HG02870 (cell line): Measurements from ENCODE around the gene UBR3.
"Not testable (repeated sequence)": the region's sequence is repeated elsewhere in the genome, so short reads cannot be mapped to it uniquely, and the experiment has no call there.

Experiments used
- ATAC-seq: cut with Tn5 transposase; IDR thresholded peaks from one replicate; pipeline ENCODE4 v1.9.1; 2021; ENCODE audit warnings: mild to moderate bottlenecking, moderate library complexity; ENCODE audit not compliant: unreplicated experiment

UBR3 gene

DNA sequence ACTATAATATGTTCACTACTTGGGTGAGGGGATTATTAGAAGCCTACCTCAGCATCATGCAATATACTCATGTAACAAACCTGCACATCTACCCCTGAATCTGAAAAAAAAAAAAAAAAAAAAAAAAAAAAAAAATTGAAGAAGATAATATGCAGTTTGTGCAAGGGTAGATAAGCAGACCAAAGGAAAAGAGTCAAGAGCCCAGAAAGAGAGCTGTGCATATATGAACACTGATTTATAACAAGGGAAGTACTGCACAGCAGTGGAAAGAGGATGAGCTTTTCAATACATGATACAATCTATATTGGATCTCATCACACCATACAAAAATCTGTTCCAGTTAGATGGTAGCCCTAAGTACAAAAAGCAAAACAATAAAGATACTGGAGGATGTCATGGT, 268.1 kb downstream of the UBR3 start:
- ATAC-seq: no peak

DNA sequence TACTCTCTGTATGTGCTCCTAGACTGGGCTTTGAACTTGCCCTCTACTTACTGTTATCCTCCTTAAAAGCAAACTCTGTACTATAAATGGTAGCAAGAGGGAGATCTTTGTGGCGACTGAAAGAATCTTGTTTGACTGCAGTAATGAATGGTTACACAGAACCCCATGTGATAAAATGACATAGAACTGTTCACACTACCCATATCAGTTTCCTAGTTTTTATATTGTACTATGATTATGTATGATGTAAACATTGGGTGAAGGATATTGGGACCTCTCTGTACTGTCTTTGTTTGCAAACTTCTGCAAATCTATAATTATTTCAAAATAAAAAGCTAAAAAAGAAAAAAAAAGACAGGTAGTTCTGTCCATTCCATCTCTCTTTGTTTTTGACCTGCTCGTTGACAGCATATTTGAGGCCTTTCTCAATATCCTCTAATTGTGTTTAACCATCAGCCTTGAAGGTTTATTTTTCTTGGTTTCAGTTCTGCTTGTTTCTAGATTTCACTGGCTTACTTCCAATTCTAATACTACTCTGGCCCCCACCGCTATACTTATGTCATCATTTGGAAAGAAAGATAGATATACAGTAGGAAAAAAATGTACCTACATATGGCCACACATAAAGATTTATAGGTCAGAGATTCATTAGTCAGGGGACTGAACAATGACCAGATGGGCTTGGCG, 271.5 kb downstream of the UBR3 start:
- no peak for ATAC-seq

DNA sequence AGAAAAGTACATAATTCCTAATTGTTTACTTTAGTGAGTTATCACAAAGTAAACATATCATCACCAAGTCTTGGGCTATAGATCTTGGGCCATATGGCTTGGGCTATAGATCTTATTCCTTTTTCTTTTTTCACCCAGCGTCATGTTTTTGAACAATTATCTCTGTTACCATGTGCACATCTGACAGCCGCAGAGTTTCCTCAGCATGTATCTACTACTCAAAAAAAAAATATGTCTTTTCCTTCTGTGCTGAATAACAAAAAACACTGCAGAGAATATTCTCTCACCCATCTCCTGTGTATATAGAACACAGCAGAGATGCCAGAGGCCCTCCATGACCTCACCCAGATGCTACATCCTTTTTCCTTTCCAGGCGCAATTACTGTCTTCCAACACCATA, 274.5 kb downstream of the UBR3 start:
- ATAC-seq: no peak

GRCh38 chr2:170106102-170106840, 279.0 kb downstream of the UBR3 start:
- ATAC-seq: no peak

DNA sequence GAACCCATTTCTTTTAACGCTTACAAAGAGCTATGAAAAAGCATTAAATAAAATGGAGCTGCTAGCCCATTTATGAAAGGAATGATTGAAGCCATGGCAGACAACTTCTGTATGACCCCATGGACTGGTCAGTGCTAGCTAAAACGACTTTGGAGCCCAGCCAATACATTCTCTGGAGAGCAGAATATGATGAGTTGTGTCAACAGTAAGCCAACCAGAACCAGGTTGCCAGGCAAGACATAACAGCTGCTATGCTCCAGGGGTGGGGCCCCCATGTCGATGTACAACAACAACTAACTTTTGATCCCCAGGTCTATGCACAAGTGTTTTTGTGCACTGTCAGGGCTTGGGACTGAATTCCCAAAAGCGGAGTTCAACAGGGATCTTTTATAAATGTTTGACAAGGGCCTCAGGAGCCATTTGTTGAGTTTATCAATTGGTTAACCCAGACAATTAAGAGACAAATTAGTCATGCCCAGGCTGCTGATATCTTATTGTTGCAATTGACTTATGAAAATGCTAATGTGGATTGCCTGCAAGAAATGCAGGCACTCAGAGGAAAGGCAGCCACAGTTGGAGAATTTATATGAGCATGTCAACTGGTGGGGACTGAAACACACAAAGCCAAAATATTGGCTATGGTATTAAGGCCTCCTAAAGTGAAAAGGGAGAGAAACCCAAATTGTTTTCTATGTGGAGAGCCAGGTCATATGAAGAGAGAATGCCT, 286.1 kb downstream of the UBR3 start:
- no peak for ATAC-seq

DNA sequence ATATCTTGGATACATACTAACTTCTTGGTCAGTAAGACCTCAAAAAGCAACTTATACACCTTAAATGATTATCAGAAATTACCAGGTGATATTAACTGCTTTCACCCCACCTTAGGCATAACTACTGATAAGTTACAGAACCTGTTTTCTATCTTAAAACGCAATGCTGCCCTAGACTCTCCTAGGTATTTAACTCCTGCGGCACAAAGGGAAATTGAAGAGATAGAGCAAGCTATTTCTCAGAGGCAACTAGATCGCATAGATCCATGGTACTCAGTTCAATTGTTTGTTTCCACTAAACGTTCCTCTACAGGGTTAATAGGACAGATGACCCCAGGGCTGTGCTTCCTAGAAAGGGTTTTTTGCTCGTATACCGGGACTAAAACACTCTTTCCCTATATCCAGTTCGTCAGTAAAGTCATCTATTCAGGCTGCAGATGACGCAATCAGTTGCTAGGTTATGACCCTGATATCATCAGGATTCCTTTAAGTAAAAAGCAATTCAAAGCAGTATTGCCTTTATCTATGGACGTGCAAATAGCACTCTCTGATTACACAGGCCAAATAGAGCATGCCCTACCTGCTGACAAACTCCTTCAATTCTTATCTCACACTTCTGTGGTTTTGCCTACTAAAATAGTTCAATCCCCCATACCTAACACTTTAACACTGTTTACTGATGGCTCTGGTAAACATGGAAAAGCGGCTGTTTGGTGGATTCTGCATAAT, 288.4 kb downstream of the UBR3 start:
- no peak for ATAC-seq

GRCh38 chr2:170118641-170119040, 291.4 kb downstream of the UBR3 start:
- ATAC-seq: no peak

DNA sequence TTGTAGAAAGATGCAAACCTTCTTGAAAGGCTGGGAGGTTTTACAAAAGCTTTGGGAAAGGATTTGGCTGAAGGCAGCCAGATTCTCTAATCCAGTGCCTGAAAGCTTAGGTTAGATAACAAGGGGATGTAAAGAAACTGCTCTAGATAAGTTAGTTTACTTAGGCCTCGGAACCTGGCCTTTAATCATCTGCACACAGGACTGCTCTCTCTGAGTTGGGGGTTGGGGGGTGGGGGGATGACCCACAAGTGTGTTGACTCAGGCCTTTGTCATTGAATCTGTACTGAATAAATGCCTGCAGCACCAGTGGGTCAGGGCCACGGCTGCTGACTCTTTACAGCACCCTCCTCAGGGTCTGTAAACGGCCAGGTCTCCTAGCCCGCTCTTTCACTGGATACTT, 292.1 kb downstream of the UBR3 start:
- not testable (repeated sequence) for ATAC-seq

DNA sequence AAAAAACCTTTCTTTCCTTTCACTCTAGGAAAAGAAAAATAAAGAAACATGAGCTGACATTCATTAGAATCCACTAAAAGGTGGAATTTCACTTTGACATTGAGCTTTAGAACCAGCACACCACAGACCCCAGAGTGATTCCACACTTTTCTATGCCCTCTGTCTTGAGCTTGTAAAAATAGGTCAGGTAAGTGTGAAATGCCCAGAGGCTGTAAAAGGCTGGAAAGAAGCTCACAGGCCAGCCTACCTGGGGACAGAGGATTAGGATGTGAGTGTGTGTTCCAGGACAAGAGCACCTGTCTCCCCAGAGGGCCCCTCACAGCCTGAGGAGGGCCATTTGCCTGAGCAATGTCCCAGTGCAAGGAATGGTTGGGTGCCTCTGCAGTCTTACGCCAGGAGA, 294.4 kb downstream of the UBR3 start:
- ATAC-seq: no peak

DNA sequence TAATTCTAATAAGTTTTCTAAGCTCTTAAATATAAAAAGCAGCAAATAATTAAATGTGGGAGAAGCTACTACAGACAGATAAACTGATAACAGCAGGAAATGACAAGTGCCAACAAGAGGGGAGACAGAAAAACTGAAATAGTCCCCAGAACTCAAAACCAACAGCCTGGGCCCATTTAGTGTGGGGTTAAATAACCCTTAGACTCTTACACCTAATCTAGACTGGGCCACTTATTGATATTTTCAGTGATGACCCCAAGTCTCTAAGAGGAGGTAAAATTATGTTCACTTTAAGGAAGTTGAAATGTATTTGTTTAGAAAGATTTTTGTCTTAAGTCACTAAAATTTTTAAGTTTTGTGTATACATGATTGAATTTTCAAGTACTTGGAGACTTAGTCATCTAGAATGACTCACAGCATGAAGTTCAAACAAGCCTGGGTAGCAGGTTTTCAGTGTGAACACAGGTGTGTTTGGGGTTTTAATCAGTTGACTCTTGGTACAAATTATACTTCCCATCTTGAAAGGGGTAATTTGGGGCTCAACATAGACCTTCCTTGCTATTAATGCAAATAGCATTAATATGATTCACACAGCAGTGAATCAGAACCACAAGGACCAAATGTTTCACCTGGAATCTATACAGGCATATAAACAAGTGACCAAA, 295.8 kb downstream of the UBR3 start:
- no peak for ATAC-seq

- ATAC-seq: no peak
Observed at GRCh38 chr2:170123593-170123992, 296.3 kb downstream of the UBR3 start.

DNA sequence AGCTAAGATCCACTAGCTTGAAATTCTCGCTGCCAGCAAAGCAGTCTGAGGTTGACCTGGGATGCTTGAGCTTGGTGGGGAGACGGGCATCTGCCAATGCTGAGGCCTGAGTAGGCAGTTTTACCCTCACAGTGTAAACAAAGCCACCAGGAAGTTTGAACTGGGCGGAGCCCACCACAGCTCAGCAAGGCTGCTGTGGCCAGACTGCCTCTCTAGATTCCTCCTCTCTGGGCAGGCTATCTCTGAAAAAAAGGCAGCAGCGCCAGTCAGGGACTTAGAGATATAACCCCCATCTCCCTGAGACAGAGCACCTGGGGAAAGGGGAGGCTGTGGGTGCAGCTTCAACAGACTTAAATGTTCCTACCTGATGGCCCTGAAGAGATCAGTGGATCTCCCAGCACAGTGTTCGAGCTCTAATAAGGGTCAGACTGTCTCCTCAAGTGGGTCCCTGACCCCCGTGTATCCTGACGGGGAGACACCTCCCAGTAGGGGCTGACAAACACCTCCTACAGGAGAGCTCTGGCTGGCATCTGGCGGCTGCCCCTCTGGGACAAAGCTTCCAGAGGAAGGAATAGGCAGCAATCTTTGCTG, 299.0 kb downstream of the UBR3 start:
- not testable (repeated sequence) for ATAC-seq
